Endometrial microvascular endothelial cells (primary cell): ENCODE measurements around the gene TNNC2. TPM values are rescaled to one million over a fixed set of nuclear protein-coding genes. Genes with fewer than 3 reads are reported as not detected.
"Not testable (repeated sequence)": the region's sequence is repeated elsewhere in the genome, so short reads cannot be mapped to it uniquely, and the experiment has no call there.

Experiments used
- in situ Hi-C: cut with HindIII; loops from 2 replicates; pipeline ENCODE4 v1.10.0; 2017; ENCODE audit warnings: low sequenced_read_pairs, low pct_unique_long_range_greater_than_20kb; ENCODE audit errors: inconsistent ontology term
- total RNA-seq: library from RNA; depleted of rRNA; stranded (reverse); fragments of >200 nt; gene quantifications from one replicate; pipeline ENCODE4 v1.2.3, GENCODE V29; 2015; ENCODE audit errors: inconsistent ontology term

TNNC2 gene
- total RNA-seq, 1 donor from 2014 or later = not detected

DNA sequence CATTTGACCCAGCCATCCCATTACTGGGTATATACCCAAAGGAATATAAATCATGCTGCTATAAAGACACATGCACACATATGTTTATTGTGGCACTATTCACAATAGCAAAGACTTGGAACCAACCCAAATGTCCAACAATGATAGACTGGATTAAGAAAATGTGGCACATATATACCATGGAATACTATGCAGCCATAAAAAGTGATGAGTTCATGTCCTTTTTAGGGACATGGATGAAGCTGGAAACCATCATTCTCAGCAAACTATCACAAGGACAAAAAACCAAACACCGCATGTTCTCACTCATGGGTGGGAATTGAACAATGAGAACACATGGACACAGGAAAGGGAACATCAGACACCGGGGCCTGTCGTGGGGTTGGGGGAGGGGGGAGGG, 29.2 kb downstream of the TNNC2 start:
- in situ Hi-C loops = not testable (repeated sequence)

DNA sequence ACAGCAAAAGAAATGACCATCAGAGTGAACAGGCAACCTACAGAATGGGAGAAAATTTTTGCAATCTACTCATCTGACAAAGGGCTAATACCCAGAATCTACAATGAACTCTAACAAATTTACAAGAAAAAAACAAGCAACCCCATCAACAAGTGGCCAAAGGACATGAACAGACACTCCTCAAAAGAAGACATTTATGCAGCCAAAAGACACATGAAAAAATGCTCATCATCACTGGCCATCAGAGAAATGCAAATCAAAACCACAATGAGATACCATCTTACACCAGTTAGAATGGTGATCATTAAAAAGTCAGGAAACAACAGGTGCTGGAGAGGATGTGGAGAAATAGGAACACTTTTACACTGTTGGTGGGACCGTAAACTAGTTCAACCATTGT, 29.6 kb downstream of the TNNC2 start:
- in situ Hi-C loops = not testable (repeated sequence)

DNA sequence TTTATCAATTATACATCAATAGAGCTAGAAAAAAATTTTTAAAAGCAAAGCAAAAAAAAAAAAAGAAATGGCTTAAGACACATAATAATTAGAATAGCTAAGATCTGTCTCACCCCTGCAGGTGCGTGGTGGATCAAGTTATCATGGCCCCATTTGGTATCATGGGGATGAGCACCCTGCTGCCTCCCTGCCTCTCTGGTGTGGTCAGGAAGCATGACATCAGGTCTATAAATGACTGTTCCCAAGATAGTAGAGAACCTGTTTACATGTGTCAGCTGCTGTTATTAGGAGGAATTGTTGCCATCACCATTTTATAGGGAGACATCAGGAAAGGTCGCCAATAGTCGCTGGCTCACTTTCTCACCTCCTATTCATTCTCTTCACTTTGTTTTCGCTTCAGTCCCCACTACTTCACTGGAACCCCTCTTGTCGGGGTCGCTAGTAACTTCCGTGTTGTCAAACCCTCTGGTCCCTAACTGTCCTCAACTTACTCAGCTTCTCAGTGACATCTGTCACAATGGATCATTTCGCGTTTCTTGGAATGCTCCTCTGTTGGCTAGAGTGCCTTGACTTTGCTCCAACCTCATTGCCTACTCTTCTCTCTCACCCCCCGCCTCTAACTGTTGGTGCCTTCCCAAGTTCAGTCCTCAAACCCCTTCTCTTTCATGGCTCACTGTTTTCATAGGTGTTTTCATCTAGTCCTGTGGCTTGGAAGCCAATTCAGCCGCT, 30.6 kb downstream of the TNNC2 start:
- in situ Hi-C loops = no loop called here

DNA sequence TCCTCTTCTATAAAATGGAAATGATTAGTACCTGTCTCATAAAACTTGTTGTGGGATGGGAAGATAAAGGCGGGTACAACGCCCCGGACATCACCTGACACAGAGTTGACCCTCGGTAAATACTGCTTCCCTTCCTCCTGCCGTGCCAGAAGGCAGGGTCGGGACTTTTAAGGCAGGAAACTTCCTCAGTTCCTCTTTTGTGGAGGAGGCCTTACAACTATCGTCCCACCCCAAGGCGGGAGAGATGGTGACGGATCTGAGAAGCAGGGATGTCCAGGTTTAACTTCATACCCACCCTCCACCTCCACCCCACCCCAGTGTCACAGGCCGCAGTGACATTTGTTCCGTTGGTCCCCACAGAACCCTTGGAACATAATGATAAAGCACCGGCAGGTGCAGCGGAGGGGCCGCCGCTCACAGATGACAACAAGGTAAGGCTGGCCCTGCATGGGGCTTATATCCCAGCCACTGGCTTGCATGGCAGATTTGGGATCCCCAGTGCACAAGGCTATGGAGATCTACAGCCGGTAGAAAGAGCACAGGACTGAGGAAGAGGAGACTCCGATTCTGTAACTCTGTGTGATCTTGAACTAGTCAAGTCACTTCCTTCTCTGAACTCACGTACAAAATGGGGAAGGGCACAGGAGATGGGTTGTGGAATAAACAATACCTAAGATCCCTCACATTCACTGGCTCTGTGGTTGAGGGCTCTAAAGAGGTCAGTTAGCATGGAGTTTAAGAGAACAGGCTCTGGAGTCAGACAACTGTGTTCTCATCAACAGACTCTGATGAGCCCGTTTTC, 34.6 kb downstream of the TNNC2 start:
- in situ Hi-C loops = no loop called here

DNA sequence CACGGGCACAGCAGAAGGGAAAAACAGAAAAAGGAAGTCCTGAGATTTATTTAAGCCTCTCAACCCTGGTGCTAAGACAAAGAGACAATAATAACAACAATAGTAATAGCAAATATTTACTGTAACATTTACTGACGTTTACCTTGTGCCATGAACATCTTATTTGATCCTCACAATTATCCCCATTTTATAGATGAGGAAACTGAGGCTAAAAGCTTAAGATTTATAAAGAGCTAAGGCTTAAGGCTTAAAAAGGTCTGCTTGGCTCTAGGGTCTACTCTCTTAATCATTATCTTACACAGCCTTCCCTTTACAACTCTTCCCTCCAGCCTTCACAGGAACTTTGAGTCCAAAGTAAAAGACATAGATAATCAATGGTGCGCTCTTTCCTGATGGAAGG, 38.8 kb downstream of the TNNC2 start:
- in situ Hi-C loops = no loop called here

DNA sequence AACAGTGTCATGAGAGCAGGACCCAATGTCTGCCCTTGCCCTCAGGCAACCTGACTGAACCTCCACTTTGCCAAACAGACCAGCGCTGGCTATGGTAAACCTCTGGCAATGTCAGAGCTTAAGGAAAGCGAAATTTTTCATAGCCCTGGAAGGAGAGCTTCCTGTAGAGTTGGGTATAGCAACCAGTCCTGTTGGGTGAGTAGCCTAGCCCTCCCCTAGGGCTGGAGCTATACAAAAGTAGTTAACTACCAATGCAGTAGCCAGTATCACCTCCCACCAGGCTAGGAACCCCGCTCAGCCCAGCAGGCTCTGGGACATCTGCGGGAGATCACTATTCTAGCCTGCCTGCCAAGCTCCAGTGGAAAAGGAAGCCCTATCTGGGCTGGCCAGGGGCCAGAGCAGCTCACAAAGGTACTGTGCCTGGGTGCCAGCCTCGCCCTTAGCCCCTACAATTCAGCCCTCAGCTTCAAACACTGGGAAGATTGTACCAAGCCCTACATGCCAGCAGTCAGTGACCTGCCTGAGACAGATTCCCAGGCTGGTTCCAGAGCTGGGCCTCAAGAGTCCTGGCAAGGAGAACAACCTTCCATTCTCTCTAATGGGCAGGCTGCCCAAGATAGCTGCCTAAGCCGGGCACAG, 43.3 kb downstream of the TNNC2 start:
- in situ Hi-C loops = no loop called here

DNA sequence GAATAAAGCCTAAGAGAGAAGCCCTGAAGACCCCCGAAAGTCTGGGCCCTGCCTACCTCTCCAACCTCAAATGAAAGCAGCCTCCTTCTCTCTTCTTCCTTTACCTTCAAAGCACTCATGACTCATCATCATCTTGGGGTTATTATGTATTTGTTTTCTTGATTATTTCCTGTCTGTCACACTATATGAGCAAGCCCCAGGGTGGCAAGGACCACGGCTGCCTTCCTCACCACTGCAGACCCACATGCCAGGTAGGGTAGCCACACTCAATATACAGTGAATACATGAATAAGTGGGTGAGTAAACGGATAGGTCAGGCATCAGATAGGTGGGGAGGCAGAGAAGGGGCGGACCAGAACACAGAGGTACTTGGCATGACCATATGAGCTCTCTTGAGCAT, 44.2 kb downstream of the TNNC2 start:
- in situ Hi-C loops = no loop called here

DNA sequence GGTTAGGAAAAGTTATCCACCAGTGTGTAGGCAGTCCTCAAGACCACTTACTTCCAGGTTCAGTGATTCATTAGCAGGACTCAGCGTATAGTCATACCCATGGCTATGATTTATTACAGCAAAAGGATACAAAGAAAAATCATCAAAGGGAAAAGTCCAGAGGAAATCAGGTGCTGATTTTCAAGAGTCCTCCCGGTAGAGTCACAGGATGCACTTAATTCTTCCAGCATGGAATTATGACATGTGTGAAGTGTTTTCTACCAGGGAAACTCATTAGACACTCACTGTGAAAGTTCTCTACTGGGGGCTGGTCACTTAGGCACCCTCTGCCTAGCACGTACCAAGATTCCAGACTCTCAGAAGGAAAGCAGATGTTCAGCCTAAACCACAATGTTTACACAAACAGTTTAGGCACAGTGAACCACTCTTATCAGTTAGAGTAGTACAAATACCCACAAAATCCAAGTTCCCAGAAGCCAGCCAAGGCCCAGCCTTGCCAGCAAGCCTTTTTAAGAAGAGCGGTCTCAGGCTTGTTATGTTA, 45.7 kb downstream of the TNNC2 start:
- in situ Hi-C loops = no loop called here

DNA sequence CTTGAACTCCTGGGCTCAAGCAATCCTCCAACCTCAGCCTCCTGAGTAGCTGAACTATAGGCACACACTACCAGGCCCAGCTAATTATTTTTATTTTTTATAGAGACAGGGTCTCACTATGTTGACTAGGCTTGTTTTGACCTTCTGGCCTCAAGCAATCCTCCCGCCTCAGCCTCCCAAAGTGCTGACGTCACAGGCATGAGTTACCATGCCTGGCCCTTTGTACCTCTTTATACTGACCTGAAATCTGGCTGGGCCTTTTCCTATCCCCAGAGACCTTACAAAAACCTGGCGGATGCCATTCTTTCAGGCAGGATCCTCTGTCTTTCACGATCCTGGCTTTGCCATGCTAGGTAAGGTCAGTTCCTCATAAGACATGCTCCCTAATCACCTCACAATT, 47.0 kb downstream of the TNNC2 start:
- in situ Hi-C loops = no loop called here

DNA sequence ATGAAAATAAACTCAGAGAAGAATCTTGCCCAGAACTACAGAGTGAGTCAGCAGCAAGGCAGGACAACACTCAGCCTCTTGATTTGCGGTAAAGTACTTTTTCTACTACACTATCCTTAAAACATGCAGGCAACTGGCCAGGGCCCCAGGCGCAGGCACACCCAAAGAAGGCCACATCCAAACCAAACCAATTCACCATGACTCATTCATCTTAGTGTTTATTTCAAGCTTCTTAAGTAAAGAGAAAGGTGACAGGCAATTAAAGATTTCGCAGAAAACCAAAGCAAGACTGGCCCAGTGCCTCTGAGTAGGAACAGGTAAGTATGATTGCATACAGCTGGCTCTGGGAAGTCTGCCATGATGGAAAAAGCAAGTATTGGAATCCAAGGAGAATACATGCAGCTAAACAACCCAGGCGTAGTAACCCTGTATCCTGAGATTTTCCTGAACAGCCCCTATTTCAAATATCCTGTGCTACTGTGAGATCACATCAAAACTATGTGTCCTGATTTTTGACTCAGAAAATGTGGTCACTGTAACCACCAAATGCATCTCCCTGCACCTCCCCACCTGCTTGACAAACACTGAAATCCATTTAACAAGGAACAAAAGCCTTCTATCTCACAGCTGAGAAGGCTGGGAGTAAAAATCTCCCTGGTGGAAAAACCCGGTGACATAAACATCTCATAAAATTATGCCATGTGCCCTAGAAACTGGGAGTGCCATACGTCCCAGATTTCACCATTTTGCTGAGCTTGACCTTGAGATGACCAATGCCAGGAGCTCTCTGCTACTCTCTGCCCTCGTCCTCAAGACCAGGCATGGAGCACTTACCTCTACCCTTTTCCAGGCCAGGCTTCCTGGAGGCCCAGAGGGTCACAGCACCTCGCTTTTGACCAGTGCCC, 47.8 kb downstream of the TNNC2 start:
- in situ Hi-C loops = loop anchor here (10.0 kb wide), 1 partner anchor 464 kb away; no protein-coding TSS in a partner anchor

DNA sequence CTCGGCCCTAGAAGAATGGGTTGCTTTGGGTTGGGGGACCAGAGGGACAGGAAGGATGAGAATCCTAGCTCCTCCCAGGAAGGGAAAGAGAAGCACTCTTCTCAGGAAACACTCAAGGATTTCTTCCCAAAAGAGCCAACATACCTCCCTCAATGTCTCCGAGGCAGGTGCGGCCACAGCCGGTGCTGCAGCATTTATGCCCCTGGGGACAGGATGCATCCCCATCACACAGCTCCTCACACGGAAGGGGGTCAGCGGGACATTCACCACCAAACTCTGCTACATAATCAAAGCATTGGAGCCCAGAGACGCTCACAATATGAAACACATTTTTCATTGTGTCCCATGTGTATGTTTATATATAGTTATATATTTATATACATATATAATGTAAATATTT, 50.2 kb downstream of the TNNC2 start:
- in situ Hi-C loops = loop anchor here (10.0 kb wide), 1 partner anchor 462 kb away; no protein-coding TSS in a partner anchor

DNA sequence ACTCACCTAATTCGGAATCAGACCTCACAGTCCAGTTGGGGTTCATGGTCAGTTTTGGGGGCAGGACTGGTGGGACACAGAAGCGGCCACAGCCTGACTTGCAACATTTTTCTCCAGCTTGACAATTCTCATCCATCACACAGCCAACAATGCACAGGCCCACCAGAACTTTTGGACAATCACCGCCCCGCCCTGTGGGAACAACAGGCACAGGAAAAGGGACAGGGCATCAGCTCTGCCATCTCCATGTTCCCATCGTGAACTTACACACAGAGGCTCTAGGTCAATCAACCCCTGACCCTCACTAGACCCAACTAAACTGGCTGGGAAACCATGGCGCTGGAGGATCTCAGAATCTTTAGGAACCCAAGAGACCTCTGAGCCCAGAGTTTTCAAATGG, 51.7 kb downstream of the TNNC2 start:
- in situ Hi-C loops = loop anchor here (10.0 kb wide), 1 partner anchor 461 kb away; no protein-coding TSS in a partner anchor

DNA sequence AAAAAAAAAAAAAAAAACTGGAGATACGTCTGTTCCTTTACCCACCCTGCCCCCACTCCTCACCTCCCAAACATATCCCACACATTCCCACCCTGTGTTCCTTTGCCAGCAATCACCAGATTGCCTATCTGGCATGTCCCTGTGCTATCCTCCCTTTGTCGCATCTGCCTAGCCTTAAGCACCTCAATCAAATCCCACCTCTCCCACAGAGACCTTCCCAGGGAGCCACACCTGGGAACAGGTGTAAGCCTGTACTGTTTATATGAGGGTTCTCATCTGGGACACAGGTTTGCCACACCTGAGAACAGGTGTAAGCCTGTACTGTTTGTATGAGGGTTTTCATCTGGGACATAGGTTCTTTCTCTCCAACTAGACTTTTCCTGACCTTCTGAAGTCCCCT, 52.2 kb downstream of the TNNC2 start:
- in situ Hi-C loops = loop anchor here (10.0 kb wide), 1 partner anchor 460 kb away; no protein-coding TSS in a partner anchor

Other genes with a start within 250 kb of the TNNC2 start
- not detected for gene WFDC8, start 248.0 kb downstream of the TNNC2 start, total RNA-seq
- gene WFDC10A, start 197.6 kb downstream of the TNNC2 start, total RNA-seq = not detected
- not detected for gene WFDC9, start 196.0 kb downstream of the TNNC2 start, total RNA-seq
- gene WFDC11, start 157.1 kb downstream of the TNNC2 start, total RNA-seq = not detected
- not detected for gene WFDC13, start 125.3 kb downstream of the TNNC2 start, total RNA-seq
- gene WFDC10B, start 122.3 kb downstream of the TNNC2 start, total RNA-seq = not detected
- not detected for gene SPINT4, start 105.0 kb downstream of the TNNC2 start, total RNA-seq
- 2.7 TPM for gene WFDC3, start 35.4 kb downstream of the TNNC2 start, total RNA-seq
- gene DNTTIP1, start 35.4 kb downstream of the TNNC2 start, total RNA-seq = 33.9 TPM
- gene UBE2C, start 14.7 kb downstream of the TNNC2 start, total RNA-seq = 110 TPM
- 13.4 TPM for gene SNX21, start 6.5 kb upstream of the TNNC2 start, total RNA-seq
- gene ACOT8, start 30.1 kb upstream of the TNNC2 start, total RNA-seq = 75.9 TPM
- gene ZSWIM3, start 30.3 kb upstream of the TNNC2 start, total RNA-seq = 4.9 TPM
- gene ZSWIM1, start 53.9 kb upstream of the TNNC2 start, total RNA-seq = 10.0 TPM
- not detected for gene SPATA25, start 60.3 kb upstream of the TNNC2 start, total RNA-seq
- 1.5 TPM for gene NEURL2, start 63.9 kb upstream of the TNNC2 start, total RNA-seq
- 113 TPM for gene CTSA, start 64.0 kb upstream of the TNNC2 start, total RNA-seq
- 3.0 TPM for gene PLTP, start 84.8 kb upstream of the TNNC2 start, total RNA-seq
- 25.6 TPM for gene PCIF1, start 107.4 kb upstream of the TNNC2 start, total RNA-seq
- gene ZNF335, start 144.9 kb upstream of the TNNC2 start, total RNA-seq = 13.2 TPM
- gene MMP9, start 181.6 kb upstream of the TNNC2 start, total RNA-seq = not detected
- gene SLC12A5, start 201.9 kb upstream of the TNNC2 start, total RNA-seq = not detected